NT2/D1 (cell line): ENCODE measurements around the gene TGFBR2.
A peak's percentile ranks its signal among the peaks of the same experiment; 100 is the strongest.

Source experiments
- DNase-seq: peaks from one replicate; pipeline ENCODE4 v3.0.0-alpha.2; 2011; ENCODE audit warnings: low read depth, low spot score
- H3K27me3 ChIP-seq: 2 replicates; pipeline ENCODE4 v1.6.0; 2011; ENCODE audit warnings: mild to moderate bottlenecking; ENCODE audit not compliant: insufficient read length, insufficient read depth
- H3K36me3 ChIP-seq: 2 replicates; pipeline ENCODE4 v1.6.1; 2011; ENCODE audit warnings: mild to moderate bottlenecking, low read length, mixed read lengths; ENCODE audit not compliant: insufficient read depth, insufficient read length
- H3K4me1 ChIP-seq: 2 replicates; pipeline ENCODE4 v1.5.1; 2011; ENCODE audit not compliant: insufficient read depth, insufficient read length
- H3K4me3 ChIP-seq: 2 replicates; pipeline ENCODE4 v1.5.1; 2011; ENCODE audit warnings: low read depth; ENCODE audit not compliant: insufficient read length
- H3K9ac ChIP-seq: 2 replicates; pipeline ENCODE4 v1.6.0; 2011; ENCODE audit warnings: low read depth; ENCODE audit not compliant: insufficient read length
- H3K9me3 ChIP-seq: 2 replicates; pipeline ENCODE4 v1.5.1; 2011; ENCODE audit warnings: mild to moderate bottlenecking, low read length; ENCODE audit not compliant: insufficient read depth
- SUZ12 ChIP-seq: IDR thresholded peaks from 2 replicates; pipeline ENCODE4 v1.6.1; 2011; ENCODE audit not compliant: insufficient read length, insufficient read depth; ENCODE audit errors: extremely low read depth
- YY1 ChIP-seq: IDR thresholded peaks from 2 replicates; pipeline ENCODE4 v1.6.1; 2011; ENCODE audit not compliant: insufficient read length, insufficient read depth
- ZNF274 ChIP-seq: IDR thresholded peaks from 2 replicates; pipeline ENCODE4 v1.6.1; 2011; ENCODE audit warnings: mild to moderate bottlenecking, low read depth, low read length

Gene TGFBR2

DNA sequence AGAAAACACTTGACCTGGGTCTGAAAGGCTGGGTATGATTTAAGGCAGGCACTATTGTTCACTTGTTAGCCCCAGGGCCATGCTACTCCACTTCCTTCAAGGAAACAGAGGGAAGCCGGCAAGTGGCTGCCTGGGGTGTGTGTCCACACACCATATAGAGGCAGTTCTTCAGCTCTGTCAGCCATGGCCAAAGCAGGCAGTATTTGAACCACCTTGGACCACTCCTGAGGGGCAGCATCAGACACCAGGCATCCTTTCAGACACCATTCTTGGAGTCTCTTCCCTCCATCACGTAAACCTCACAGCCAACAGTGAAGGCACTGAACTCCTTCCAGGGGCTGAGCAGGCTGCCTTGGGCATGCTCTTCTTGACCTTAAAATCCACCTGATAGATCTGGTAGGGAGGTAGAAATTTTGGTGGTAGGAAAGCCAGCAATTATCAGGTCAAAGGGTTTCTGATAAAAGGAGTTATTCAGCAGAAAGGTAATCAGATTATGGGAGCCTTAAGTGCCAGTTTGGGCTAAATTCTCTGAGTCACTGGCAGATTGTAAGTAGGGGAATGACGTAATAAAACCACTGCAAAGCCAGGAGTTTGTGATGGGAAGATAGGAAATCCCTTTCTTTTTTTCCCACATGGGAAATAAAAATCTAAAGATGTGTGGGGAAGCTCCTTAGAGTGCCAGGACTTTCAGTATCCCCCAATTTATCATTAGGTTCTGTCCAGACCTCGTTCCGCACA, 20.2 kb downstream of the TGFBR2 start:
- no peak overlapping the region for H3K4me3 ChIP-seq
- no peak for TF ChIP-seq YY1
- no peak for TF ChIP-seq SUZ12
- TF ChIP-seq ZNF274, result no peak
- no peaks in the 10 kb centered on the region for H3K27me3 ChIP-seq
- H3K4me1 ChIP-seq, result no peaks in the 10 kb centered on the region
- DNase-seq, result no peak
- H3K36me3 ChIP-seq, result peaks cover 7% of the 10 kb centered on the region
- no peak overlapping the region for H3K9ac ChIP-seq
- no peaks in the 10 kb centered on the region for H3K9me3 ChIP-seq

DNA sequence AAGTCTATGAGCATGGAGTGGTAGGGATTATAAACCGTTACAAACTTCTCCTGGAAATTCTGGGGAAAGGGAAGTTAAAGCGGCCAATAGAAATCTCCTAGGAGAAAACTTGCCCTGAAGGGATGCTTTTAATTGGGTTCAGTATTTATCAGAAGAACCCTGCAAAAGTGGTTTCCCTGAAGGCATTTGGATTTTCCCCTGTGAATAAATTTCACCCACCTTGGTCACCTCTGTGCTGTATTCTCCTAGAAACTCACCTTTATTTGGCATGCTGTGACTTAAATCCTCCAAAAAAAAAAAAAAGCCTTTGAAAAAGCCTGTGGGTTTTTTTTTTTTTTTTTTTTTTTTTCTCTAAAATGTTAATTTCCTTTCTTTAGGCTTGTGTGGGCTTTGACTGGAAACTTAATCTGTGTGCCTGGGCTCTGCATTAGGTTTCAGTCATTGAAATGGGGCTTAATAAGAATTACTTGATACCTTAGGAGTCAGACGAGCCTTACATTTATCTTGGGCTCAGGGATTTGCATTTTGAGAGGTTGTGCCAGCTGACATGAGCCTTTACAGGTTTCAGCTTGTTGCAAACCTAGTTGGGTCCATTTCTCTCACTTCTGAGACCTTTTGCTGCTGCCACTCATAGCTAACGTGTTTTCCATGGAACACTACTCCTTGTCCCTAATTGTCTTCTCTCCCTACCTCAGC, 22.0 kb downstream of the TGFBR2 start:
- no peak overlapping the region for H3K4me3 ChIP-seq

DNA sequence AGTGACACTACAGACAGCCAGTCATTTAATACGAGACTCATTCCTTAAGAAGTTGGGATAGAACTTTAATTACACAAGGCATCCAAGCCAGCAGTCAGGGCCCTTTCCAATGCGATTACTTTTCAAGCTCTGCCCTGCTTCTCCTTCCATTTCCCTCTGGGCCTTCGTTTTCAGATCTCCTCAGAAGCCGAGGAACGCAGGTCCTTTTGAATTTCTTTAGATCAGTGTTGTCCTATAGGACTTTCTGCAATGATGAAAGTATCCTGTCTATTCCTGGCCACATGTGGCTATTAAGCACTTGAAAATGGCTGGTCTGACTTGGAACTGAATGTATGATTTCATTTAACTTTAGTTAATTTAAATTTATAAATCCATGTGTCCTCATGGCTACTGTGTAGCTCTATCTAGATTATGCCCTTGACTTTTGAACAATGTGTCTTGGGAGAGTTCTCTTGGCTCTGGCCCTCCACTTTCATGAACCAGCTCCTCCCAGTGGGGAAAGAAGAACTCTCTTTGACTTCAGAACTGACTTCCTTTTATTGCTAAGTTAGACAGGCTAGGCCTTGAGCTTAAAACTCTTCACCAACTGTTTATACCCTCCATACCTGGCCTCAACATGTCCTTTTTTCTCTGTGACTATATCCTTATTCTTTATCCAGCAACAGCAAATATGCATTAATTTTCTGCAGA, 22.6 kb downstream of the TGFBR2 start:
- no peak for DNase-seq
- Histone ChIP-seq H3K36me3 (peaks cover 7% of the 10 kb centered on the region), H3K9ac (peak overlapping the region; percentile 51), H3K4me1 (no peaks in the 10 kb centered on the region), H3K4me3 (no peak overlapping the region), H3K9me3 (no peaks in the 10 kb centered on the region), H3K27me3 (no peaks in the 10 kb centered on the region)
- TF ChIP-seq YY1, result no peak
- no peak for TF ChIP-seq ZNF274
- TF ChIP-seq SUZ12, result no peak

More for the DNA sequence above, 22.0 kb downstream of the TGFBR2 start:
- Histone ChIP-seq H3K36me3 (peaks cover 7% of the 10 kb centered on the region), H3K9ac (peak overlapping the region; percentile 51), H3K4me1 (no peaks in the 10 kb centered on the region), H3K27me3 (no peaks in the 10 kb centered on the region), H3K9me3 (no peaks in the 10 kb centered on the region)
- no peak for TF ChIP-seq ZNF274
- no peak for TF ChIP-seq SUZ12
- no peak for TF ChIP-seq YY1
- DNase-seq, result peak; percentile 32

DNA sequence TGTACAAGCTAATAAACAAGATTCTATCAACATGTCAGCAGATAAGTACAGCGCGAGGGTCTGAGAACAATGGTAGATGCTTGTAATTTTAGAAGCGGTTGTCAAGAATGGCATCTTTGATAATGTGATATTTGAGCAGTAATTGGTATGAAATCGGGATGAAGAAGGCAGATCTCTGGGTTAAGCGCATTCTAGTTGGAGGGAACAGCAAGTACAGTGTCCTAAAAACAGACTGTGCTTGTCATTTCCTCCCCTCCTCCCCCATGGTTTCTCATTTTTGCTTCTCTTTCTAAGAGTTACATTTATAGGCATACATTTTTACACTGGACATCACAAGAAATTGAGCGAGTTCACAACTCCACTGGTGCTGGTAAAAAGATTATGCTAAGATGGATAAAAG, 23.3 kb downstream of the TGFBR2 start:
- Histone ChIP-seq H3K36me3 (peaks cover 7% of the 10 kb centered on the region), H3K27me3 (no peaks in the 10 kb centered on the region), H3K4me3 (no peak overlapping the region), H3K9ac (no peak overlapping the region), H3K4me1 (no peaks in the 10 kb centered on the region), H3K9me3 (no peaks in the 10 kb centered on the region)
- DNase-seq, result no peak
- TF ChIP-seq YY1 (no peak), SUZ12 (no peak), ZNF274 (no peak)

DNA sequence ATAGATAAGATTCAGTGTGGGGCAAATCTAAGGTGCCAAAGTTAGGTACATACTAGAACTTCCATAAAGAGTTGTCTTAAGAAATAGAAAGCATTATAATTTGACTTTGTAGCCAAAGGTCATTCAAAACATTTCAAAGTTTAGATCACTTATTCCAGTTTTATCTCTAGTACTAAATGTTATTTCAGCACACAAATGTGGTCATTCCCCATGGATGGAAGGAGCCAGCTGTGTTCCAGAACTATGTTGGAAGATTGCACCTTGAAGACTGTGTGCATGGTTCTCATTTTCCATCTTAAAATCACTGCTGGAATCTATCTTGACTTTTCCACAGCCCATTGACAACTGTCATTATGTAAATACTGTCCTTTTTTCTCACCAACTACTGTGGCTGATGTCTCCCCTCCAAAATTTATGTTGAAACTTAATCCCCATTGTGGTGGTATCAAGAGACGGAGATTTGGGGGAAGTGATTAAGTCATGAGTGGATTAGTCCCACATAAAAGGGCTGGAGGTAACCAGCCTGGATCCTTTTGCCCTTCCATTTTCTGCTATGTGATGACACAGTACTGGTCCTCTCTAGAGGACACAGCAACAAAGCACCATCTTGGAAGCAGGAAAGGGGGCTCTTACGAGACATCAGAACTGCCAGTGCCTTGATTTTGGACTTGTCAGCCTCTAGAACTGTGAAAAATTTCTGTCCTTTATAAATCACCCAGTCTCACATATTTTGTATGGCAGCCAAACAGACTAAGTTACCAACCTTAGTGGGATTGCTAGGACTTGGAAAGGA, 24.0 kb downstream of the TGFBR2 start:
- H3K9ac ChIP-seq, result no peak overlapping the region
- peaks cover 7% of the 10 kb centered on the region for H3K36me3 ChIP-seq
- DNase-seq, result no peak
- no peaks in the 10 kb centered on the region for H3K4me1 ChIP-seq
- no peaks in the 10 kb centered on the region for H3K27me3 ChIP-seq
- no peaks in the 10 kb centered on the region for H3K9me3 ChIP-seq
- H3K4me3 ChIP-seq, result no peak overlapping the region
- TF ChIP-seq YY1 (no peak), ZNF274 (no peak), SUZ12 (no peak)

DNA sequence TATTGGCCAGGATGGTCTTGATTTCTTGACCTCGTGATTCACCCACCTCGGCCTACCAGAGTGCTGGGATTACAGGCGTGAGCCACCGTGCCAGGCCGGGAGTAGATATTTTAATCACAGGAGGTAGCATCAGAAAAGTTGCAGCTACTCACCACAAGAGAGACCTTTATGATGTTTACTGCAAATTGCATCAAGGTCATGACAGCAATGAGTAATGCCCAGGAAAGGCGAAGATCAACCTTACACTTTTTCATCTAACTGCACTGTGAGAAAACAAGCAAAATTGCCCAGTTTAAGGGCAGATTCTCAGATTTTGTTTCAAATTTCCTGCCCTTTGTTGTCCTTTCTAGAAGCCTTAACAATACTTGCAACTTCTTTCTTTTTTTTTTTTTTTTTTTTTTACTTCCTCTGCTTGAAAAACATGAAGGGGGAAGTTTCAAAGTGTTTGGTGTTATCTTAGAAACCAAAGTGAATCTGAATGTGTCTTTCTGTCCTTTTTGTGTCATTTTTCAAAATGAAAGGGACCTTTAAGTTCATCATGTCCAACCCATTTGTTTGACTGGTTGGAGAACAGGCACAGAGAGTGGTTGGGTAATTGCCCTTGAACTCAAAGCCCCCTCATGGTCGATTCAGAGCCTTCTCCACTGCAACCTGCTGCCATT, 25.0 kb downstream of the TGFBR2 start:
- Histone ChIP-seq H3K36me3 (peaks cover 5% of the 10 kb centered on the region), H3K4me1 (no peaks in the 10 kb centered on the region), H3K27me3 (no peaks in the 10 kb centered on the region), H3K9me3 (no peaks in the 10 kb centered on the region), H3K9ac (no peak overlapping the region), H3K4me3 (no peak overlapping the region)
- TF ChIP-seq YY1, result no peak
- no peak for TF ChIP-seq ZNF274
- TF ChIP-seq SUZ12, result no peak
- no peak for DNase-seq
